SK-N-SH treated with all-trans-retinoic acid at 6 μM for 48 hours (cell line): ENCODE measurements around the gene MCHR1.

Experiments used
- BACH2 ChIP-seq: fragments of 250-450 bp; sonication (Bioruptor Pico); IDR thresholded peaks from 2 replicates; pipeline ENCODE4 v1.9.0; 2021; ENCODE audit warnings: mild to moderate bottlenecking, borderline replicate concordance
- CSDC2 ChIP-seq: fragments of 250-450 bp; sonication (Bioruptor Pico); IDR thresholded peaks from 2 replicates; pipeline ENCODE4 v1.5.0; 2020; ENCODE audit warnings: mild to moderate bottlenecking, moderate library complexity
- SNAI2 ChIP-seq: fragments of 250-450 bp; sonication (Bioruptor Pico); IDR thresholded peaks from 2 replicates; pipeline ENCODE4 v1.5.0; 2020; ENCODE audit warnings: mild to moderate bottlenecking, moderate library complexity
- TSHZ2 ChIP-seq: fragments of 250-450 bp; sonication (Bioruptor Pico); IDR thresholded peaks from 2 replicates; pipeline ENCODE4 v1.5.0; 2020; ENCODE audit warnings: mild to moderate bottlenecking, moderate library complexity
- ZFP30 ChIP-seq: fragments of 450-650 bp; formaldehyde crosslinking; IDR thresholded peaks from 2 replicates; pipeline ENCODE4 v1.5.0; 2022; ENCODE audit warnings: mild to moderate bottlenecking, moderate library complexity

- TF ChIP-seq CSDC2 (CRISPR knock-in tag) (no peak), SNAI2 (CRISPR knock-in tag) (no peak), BACH2 (CRISPR knock-in tag) (no peak), ZFP30 (CRISPR knock-in tag) (no peak), TSHZ2 (no peak)
Measured at GRCh38 chr22:40665312-40665711, 14.0 kb upstream of the MCHR1 start.
